WTC11 (cell line): ENCODE results near the gene SLC38A8. TPM values are rescaled to one million over a fixed set of nuclear protein-coding genes. Genes with fewer than 3 reads are reported as not detected.

ENCODE experiments used
- ATAC-seq: fragments of 200-7000 bp; cut with Tn5 transposase; 2 replicates; pipeline ENCODE4 v1.10.0; 2021; ENCODE audit warnings: mild to moderate bottlenecking, moderate library complexity
- CTCF ChIA-PET: fragments of 300-600 bp; sonication (Branson Sonifier 250); formaldehyde crosslinking; loops from one replicate; lab custom pipeline; 2021; ENCODE audit warnings: antibody characterized with exemption; lab: Charles Lee
- POLR2A ChIA-PET: fragments of 350-600 bp; sonication (Branson Sonifier 250); formaldehyde crosslinking; loops from one replicate; lab custom pipeline; 2021; ENCODE audit warnings: antibody characterized with exemption; lab: Charles Lee
- DNase-seq: peaks from one replicate; pipeline ENCODE4 v3.0.0; 2021; ENCODE audit warnings: low spot score
- H3K27ac Mint-ChIP-seq: 2 replicates; pipeline ENCODE4 v1.8.0; 2021; ENCODE audit warnings: mixed read lengths
- H3K27me3 Mint-ChIP-seq: 2 replicates; pipeline ENCODE4 v1.8.0; 2021; ENCODE audit warnings: low read depth, mild to moderate bottlenecking, moderate library complexity, mixed read lengths
- H3K36me3 Mint-ChIP-seq: 2 replicates; pipeline ENCODE4 v1.8.0; 2021; ENCODE audit warnings: mixed read lengths
- H3K4me1 Mint-ChIP-seq: 2 replicates; pipeline ENCODE4 v1.8.0; 2022; ENCODE audit warnings: mixed read lengths
- H3K4me3 Mint-ChIP-seq: 2 replicates; pipeline ENCODE4 v1.8.0; 2021; ENCODE audit warnings: mild to moderate bottlenecking, moderate library complexity, mixed read lengths
- H3K9me3 Mint-ChIP-seq: 2 replicates; pipeline ENCODE4 v1.8.0; 2021; ENCODE audit warnings: mixed read lengths
- ATF2 ChIP-seq: sonication (generic); formaldehyde crosslinking; IDR thresholded peaks from 2 replicates; pipeline ENCODE4 v1.8.1; 2022; ENCODE audit warnings: low read depth, missing genetic modification reagents, borderline replicate concordance
- ATF6 ChIP-seq: sonication (generic); formaldehyde crosslinking; IDR thresholded peaks from 2 replicates; pipeline ENCODE4 v1.8.1; 2023; ENCODE audit warnings: mild to moderate bottlenecking, missing genetic modification reagents
- CTCF ChIP-seq: fragments of 200-600 bp; IDR thresholded peaks from 2 replicates; pipeline ENCODE4 v1.8.0; 2022; ENCODE audit warnings: antibody characterized with exemption
- E2F1 ChIP-seq: sonication (generic); formaldehyde crosslinking; IDR thresholded peaks from 2 replicates; pipeline ENCODE4 v1.8.0; 2022; ENCODE audit warnings: mild to moderate bottlenecking, missing genetic modification reagents
- GTF2I ChIP-seq: fragments of 250-450 bp; sonication (Bioruptor Pico); conservative IDR thresholded peaks from 2 replicates; pipeline ENCODE4 v1.4.0; 2021; ENCODE audit warnings: mild to moderate bottlenecking
- HMGXB4 ChIP-seq: sonication (generic); formaldehyde crosslinking; IDR thresholded peaks from 2 replicates; pipeline ENCODE4 v1.8.1; 2023; ENCODE audit warnings: mild to moderate bottlenecking, moderate library complexity, missing genetic modification reagents
- JUN ChIP-seq: sonication (generic); formaldehyde crosslinking; IDR thresholded peaks from 2 replicates; pipeline ENCODE4 v1.8.0; 2023; ENCODE audit warnings: mild to moderate bottlenecking, missing genetic modification reagents
- NR3C1 ChIP-seq: sonication (generic); formaldehyde crosslinking; conservative IDR thresholded peaks from 2 replicates; pipeline ENCODE4 v1.8.1; 2023; ENCODE audit warnings: low read depth, mild to moderate bottlenecking, missing genetic modification reagents
- OVOL2 ChIP-seq: fragments of 250-450 bp; sonication (Bioruptor Pico); IDR thresholded peaks from 2 replicates; pipeline ENCODE4 v1.9.0; 2021; ENCODE audit warnings: mild to moderate bottlenecking, borderline replicate concordance
- SMAD4 ChIP-seq: sonication (generic); formaldehyde crosslinking; IDR thresholded peaks from 2 replicates; pipeline ENCODE4 v1.8.0; 2022; ENCODE audit warnings: mild to moderate bottlenecking, missing genetic modification reagents
- TCF7 ChIP-seq: sonication (generic); formaldehyde crosslinking; IDR thresholded peaks from 2 replicates; pipeline ENCODE4 v1.8.0; 2022; ENCODE audit warnings: mild to moderate bottlenecking, low read depth, missing genetic modification reagents, moderate library complexity
- ZNF281 ChIP-seq: sonication (generic); formaldehyde crosslinking; IDR thresholded peaks from 2 replicates; pipeline ENCODE4 v1.8.0; 2023; ENCODE audit warnings: mild to moderate bottlenecking, missing genetic modification reagents
- total RNA-seq: library from RNA; stranded (reverse); gene quantifications from 3 replicates; pipeline ENCODE4 v1.2.3, GENCODE V29; 2021
- TF ChIP-seq, protein P1 (sequence below): sonication (generic); formaldehyde crosslinking; IDR thresholded peaks from 2 replicates; pipeline ENCODE4 v1.8.1; 2022; ENCODE audit warnings: missing genetic modification reagents, borderline replicate concordance
- TF ChIP-seq, protein P2 (sequence below): sonication (generic); formaldehyde crosslinking; IDR thresholded peaks from 2 replicates; pipeline ENCODE4 v1.8.1; 2023; ENCODE audit warnings: mild to moderate bottlenecking, missing genetic modification reagents, moderate library complexity
- TF ChIP-seq, protein P3 (sequence below): sonication (generic); formaldehyde crosslinking; IDR thresholded peaks from 2 replicates; pipeline ENCODE4 v1.8.0; 2022; ENCODE audit warnings: mild to moderate bottlenecking, missing genetic modification reagents

Gene SLC38A8
- total RNA-seq, 1 experiment from 2014 or later: not detected

- no peak overlapping the region for H3K27ac Mint-ChIP-seq
- no peak overlapping the region for H3K4me3 Mint-ChIP-seq
- no peaks in the 10 kb centered on the region for H3K36me3 Mint-ChIP-seq
- no peaks in the 10 kb centered on the region for H3K4me1 Mint-ChIP-seq
- no peak for TF ChIP-seq TCF7
- no peak for TF ChIP-seq ZNF281 (CRISPR knock-in tag)
- TF ChIP-seq NR3C1 (CRISPR knock-in tag): no peak
- TF ChIP-seq JUN (CRISPR knock-in tag): no peak
- TF ChIP-seq CTCF: no peak
- TF ChIP-seq HMGXB4: no peak
- no peak for TF ChIP-seq ATF6 (CRISPR knock-in tag)
- TF ChIP-seq, protein P1, sequence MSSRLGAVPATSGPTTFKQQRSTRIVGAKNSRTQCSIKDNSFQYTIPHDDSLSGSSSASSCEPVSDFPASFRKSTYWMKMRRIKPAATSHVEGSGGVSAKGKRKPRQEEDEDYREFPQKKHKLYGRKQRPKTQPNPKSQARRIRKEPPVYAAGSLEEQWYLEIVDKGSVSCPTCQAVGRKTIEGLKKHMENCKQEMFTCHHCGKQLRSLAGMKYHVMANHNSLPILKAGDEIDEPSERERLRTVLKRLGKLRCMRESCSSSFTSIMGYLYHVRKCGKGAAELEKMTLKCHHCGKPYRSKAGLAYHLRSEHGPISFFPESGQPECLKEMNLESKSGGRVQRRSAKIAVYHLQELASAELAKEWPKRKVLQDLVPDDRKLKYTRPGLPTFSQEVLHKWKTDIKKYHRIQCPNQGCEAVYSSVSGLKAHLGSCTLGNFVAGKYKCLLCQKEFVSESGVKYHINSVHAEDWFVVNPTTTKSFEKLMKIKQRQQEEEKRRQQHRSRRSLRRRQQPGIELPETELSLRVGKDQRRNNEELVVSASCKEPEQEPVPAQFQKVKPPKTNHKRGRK (CRISPR knock-in tag): no peak
- no peak for ATAC-seq
- no peak for DNase-seq
- peaks cover 5% of the 10 kb centered on the region for H3K9me3 Mint-ChIP-seq
- ChIA-PET CTCF (interaction anchor here (1.0 kb wide), 1 partner anchor 51 kb away, joined by 5 read pairs; no protein-coding TSS in a partner anchor), POLR2A (no interaction called here)
- H3K27me3 Mint-ChIP-seq: no peaks in the 10 kb centered on the region; the same call in 1 of the 2 replicates
Observed at GRCh38 chr16:84007965-84008364, 34.6 kb downstream of the SLC38A8 start.

GRCh38 chr16:84007520-84007919 is 35.1 kb downstream of the SLC38A8 start:
- TF ChIP-seq SMAD4 (CRISPR knock-in tag): no peak
- TF ChIP-seq GTF2I (CRISPR knock-in tag): 0 out of 2 replicates have a peak, but pooled peaks have one; percentile 9
- TF ChIP-seq, all 79 proteins: peak for 1
- Mint-ChIP-seq H3K9me3 (peaks cover 5% of the 10 kb centered on the region), H3K27me3 (no peaks in the 10 kb centered on the region; the same call in 1 of the 2 replicates), H3K27ac (no peak overlapping the region), H3K4me1 (no peaks in the 10 kb centered on the region), H3K4me3 (no peak overlapping the region), H3K36me3 (no peaks in the 10 kb centered on the region)
- ChIA-PET CTCF (interaction anchor here (0.8 kb wide), 1 partner anchor 13 kb away, joined by 3 read pairs; no protein-coding TSS in a partner anchor), POLR2A (interaction anchor here (0.7 kb wide), 1 partner anchor 12 kb away, joined by 3 read pairs; no protein-coding TSS in a partner anchor)
- DNase-seq: no peak
- ATAC-seq: no peak

DNA sequence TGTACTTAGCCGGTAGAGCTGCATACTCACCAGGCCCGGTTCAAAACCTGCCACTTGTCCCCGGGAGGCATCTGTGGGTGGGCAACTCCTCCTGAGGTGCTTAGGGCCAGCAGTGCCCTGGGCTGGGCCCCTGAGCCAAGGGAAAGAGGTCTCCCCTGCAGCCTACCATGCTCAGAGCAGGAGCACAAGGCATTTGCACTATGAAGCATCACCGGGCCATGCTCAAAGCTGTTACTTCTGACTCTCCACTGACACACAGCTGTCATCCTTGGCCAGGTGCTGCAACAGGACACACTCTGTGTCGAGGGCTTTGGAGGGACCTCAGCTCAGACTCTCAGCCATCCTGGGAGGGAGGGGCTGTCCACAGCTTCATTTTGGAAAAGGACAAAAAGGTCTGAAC is 37.2 kb downstream of the SLC38A8 start:
- no peaks in the 10 kb centered on the region; the same call in 1 of the 2 replicates for H3K27me3 Mint-ChIP-seq
- no peak overlapping the region for H3K27ac Mint-ChIP-seq
- CTCF ChIA-PET: interaction anchor here (1.0 to 1.3 kb wide), 3 partner anchors 9 to 52 kb away, joined by 3 read pairs; no protein-coding TSS in a partner anchor
- peaks cover 5% of the 10 kb centered on the region for H3K9me3 Mint-ChIP-seq
- POLR2A ChIA-PET: no interaction called here
- ATAC-seq (no peak), DNase-seq (no peak)
- H3K36me3 Mint-ChIP-seq: no peaks in the 10 kb centered on the region
- no peak overlapping the region for H3K4me3 Mint-ChIP-seq
- no peaks in the 10 kb centered on the region for H3K4me1 Mint-ChIP-seq
- TF ChIP-seq, protein P2, sequence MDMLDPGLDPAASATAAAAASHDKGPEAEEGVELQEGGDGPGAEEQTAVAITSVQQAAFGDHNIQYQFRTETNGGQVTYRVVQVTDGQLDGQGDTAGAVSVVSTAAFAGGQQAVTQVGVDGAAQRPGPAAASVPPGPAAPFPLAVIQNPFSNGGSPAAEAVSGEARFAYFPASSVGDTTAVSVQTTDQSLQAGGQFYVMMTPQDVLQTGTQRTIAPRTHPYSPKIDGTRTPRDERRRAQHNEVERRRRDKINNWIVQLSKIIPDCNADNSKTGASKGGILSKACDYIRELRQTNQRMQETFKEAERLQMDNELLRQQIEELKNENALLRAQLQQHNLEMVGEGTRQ (CRISPR knock-in tag): no peak
- TF ChIP-seq, protein P3, sequence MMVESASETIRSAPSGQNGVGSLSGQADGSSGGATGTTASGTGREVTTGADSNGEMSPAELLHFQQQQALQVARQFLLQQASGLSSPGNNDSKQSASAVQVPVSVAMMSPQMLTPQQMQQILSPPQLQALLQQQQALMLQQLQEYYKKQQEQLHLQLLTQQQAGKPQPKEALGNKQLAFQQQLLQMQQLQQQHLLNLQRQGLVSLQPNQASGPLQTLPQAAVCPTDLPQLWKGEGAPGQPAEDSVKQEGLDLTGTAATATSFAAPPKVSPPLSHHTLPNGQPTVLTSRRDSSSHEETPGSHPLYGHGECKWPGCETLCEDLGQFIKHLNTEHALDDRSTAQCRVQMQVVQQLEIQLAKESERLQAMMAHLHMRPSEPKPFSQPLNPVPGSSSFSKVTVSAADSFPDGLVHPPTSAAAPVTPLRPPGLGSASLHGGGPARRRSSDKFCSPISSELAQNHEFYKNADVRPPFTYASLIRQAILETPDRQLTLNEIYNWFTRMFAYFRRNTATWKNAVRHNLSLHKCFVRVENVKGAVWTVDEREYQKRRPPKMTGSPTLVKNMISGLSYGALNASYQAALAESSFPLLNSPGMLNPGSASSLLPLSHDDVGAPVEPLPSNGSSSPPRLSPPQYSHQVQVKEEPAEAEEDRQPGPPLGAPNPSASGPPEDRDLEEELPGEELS (CRISPR knock-in tag): no peak
- TF ChIP-seq E2F1: no peak
- TF ChIP-seq ATF2 (CRISPR knock-in tag): no peak
- TF ChIP-seq OVOL2 (CRISPR knock-in tag): no peak
